Liver (tissue), 9 donors: Measurements from ENCODE around the gene ZNF22. TPM values are rescaled to one million over a fixed set of nuclear protein-coding genes. Genes with fewer than 3 reads are reported as not detected.

Source experiments
- DNase-seq: peaks from one replicate; pipeline ENCODE4 v3.0.0-alpha.2; 2017; ENCODE audit warnings: low spot score
- H3K27ac ChIP-seq, 2 donors: one replicate each; pipeline ENCODE4 v1.7.0; 2013; ENCODE audit warnings: inconsistent platforms in 2 of 2, low read length in 2 of 2, control low read depth in 1 of 2, low read depth in 1 of 2, mild to moderate bottlenecking in 1 of 2
- H3K27me3 ChIP-seq, 4 donors: one replicate each; pipeline versions ENCODE4 v1.6.1 to v1.7.0; 2013; ENCODE audit warnings: low read length in 3 of 4, inconsistent platforms in 1 of 4, mild to moderate bottlenecking in 1 of 4, moderate library complexity in 1 of 4; ENCODE audit not compliant: control insufficient read depth in 4 of 4, insufficient read depth in 4 of 4
- H3K36me3 ChIP-seq, 4 donors: one replicate each; pipeline versions ENCODE4 v1.6.1 to v1.7.0; 2013; ENCODE audit warnings: low read length in 3 of 4, mild to moderate bottlenecking in 3 of 4, low read depth in 1 of 4, moderate library complexity in 1 of 4; ENCODE audit not compliant: control insufficient read depth in 4 of 4, insufficient read depth in 3 of 4
- H3K4me1 ChIP-seq, 4 donors: one replicate each; pipeline versions ENCODE4 v1.6.1 to v1.7.0; 2013; ENCODE audit warnings: low read length in 3 of 4, mild to moderate bottlenecking in 3 of 4, moderate library complexity in 1 of 4; ENCODE audit not compliant: control insufficient read depth in 4 of 4, insufficient read depth in 4 of 4
- H3K4me3 ChIP-seq, 3 donors: one replicate each; pipeline versions ENCODE4 v1.6.1 to v1.7.0; 2013; ENCODE audit warnings: low read length in 3 of 3, control low read depth in 1 of 3, low read depth in 1 of 3, mild to moderate bottlenecking in 1 of 3
- H3K9ac ChIP-seq, 2 donors: one replicate each; pipeline ENCODE4 v1.7.0; 2013; ENCODE audit warnings: low read length in 2 of 2, mild to moderate bottlenecking in 2 of 2, moderate library complexity in 2 of 2, control low read depth in 1 of 2, low read depth in 1 of 2
- H3K9me3 ChIP-seq, 4 donors: one replicate each; pipeline versions ENCODE4 v1.6.1 to v1.7.0; 2013; ENCODE audit warnings: low read length in 3 of 4; ENCODE audit not compliant: control insufficient read depth in 4 of 4
- EGR1 ChIP-seq, 2 donors: IDR thresholded peaks; 2 replicates each; pipeline ENCODE4 v1.6.1; 2016 to 2018; ENCODE audit warnings: antibody characterized with exemption in 2 of 2, low read depth in 2 of 2
- FOXA2 ChIP-seq: IDR thresholded peaks from 2 replicates; pipeline ENCODE4 v1.6.1; 2016; ENCODE audit warnings: antibody characterized with exemption
- GABPA ChIP-seq, 2 donors: IDR thresholded peaks in 1 of 2; conservative IDR thresholded peaks in 1 of 2; 2 replicates each; pipeline ENCODE4 v1.6.1; 2016; ENCODE audit warnings: antibody characterized with exemption in 2 of 2, mild to moderate bottlenecking in 1 of 2, moderate library complexity in 1 of 2
- HNF4G ChIP-seq: IDR thresholded peaks from 2 replicates; pipeline ENCODE4 v1.6.1; 2016; ENCODE audit warnings: antibody characterized with exemption
- JUND ChIP-seq, 2 donors: IDR thresholded peaks; 2 replicates each; pipeline ENCODE4 v1.6.1; 2016; ENCODE audit warnings: antibody characterized with exemption in 2 of 2
- RXRA ChIP-seq, 2 donors: IDR thresholded peaks; 2 replicates each; pipeline ENCODE4 v1.6.1; 2017 to 2018; ENCODE audit warnings: antibody characterized with exemption in 2 of 2, mild to moderate bottlenecking in 1 of 2
- TAF1 ChIP-seq: conservative IDR thresholded peaks from 2 replicates; pipeline ENCODE4 v1.6.1; 2016; ENCODE audit warnings: antibody characterized with exemption, mild to moderate bottlenecking
- YY1 ChIP-seq: IDR thresholded peaks from 2 replicates; pipeline ENCODE4 v1.6.1; 2016; ENCODE audit warnings: antibody characterized with exemption, mild to moderate bottlenecking
- ZBTB33 ChIP-seq: IDR thresholded peaks from 2 replicates; pipeline ENCODE4 v1.6.1; 2016; ENCODE audit warnings: antibody characterized with exemption
- WGBS: extraction: QIAGEN DNeasy Blood & Tissue Kit; methylation state at CpG from one replicate; pipeline ENCODE4 v1.1.7; 2013; 5-methylcytosine and 5-hydroxymethylcytosine counted together
- polyA plus RNA-seq, 2 donors: library from polyadenylated mRNA; stranded (reverse) in 1 of 2; unstranded in 1 of 2; fragments of 200-250 nt in 1 of 2; fragments of >200 nt in 1 of 2; fragmentation: Nextera tagmentation in 1 of 2; extraction: Ambion mirVana in 1 of 2; gene quantifications; one replicate each; pipeline versions ENCODE4 v1.2.1 to v1.2.3, GENCODE V29; 2013 to 2015
- total RNA-seq, 2 donors: library from RNA; depleted of rRNA; stranded (reverse); fragments of >200 nt; gene quantifications; one replicate each; pipeline ENCODE4 v1.2.3, GENCODE V29; 2014
- TF ChIP-seq, protein P1 (sequence below): IDR thresholded peaks from 2 replicates; pipeline ENCODE4 v1.6.1; 2016; ENCODE audit warnings: antibody characterized with exemption, mild to moderate bottlenecking
- TF ChIP-seq, protein P2 (sequence below): IDR thresholded peaks from 2 replicates; pipeline ENCODE4 v1.6.1; 2016; ENCODE audit warnings: antibody characterized with exemption
- TF ChIP-seq, protein P3 (sequence below): fragments of 150-350 bp; IDR thresholded peaks from 2 replicates; pipeline ENCODE4 v1.5.1; 2017; ENCODE audit warnings: improper control_type of control experiment, low read depth, low read length; ENCODE audit not compliant: missing input control
- donor health status: healthy.
- donor health status: healthy.
- donor health status: healthy.
- donor health status: healthy.
- donor health status: healthy.

ZNF22 gene
- total and polyA plus RNA-seq, 4 donors, result 10.3 to 22.6 (median 20.3) TPM

DNA sequence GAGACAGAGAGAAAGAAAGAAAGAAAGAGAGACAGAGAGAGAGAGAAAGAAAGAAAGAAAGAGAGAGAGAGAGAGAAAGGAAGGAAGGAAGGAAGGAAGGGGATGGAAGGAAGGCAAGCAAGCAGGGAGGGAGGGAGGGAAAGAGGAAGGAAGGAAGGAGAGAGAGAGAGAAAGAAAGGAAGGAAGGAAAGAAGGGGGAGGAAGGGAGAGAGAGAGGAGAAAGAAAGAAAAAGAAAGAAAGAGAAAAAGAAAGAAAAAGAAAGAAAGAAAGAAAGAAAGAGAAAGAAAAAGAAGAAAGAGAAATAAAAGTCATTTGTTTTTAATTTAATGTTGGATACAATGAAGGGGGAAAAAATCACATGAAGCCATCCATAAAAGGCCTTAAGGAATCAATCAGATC is 45.8 kb upstream of the ZNF22 start (continued):
- TF ChIP-seq, protein P1, sequence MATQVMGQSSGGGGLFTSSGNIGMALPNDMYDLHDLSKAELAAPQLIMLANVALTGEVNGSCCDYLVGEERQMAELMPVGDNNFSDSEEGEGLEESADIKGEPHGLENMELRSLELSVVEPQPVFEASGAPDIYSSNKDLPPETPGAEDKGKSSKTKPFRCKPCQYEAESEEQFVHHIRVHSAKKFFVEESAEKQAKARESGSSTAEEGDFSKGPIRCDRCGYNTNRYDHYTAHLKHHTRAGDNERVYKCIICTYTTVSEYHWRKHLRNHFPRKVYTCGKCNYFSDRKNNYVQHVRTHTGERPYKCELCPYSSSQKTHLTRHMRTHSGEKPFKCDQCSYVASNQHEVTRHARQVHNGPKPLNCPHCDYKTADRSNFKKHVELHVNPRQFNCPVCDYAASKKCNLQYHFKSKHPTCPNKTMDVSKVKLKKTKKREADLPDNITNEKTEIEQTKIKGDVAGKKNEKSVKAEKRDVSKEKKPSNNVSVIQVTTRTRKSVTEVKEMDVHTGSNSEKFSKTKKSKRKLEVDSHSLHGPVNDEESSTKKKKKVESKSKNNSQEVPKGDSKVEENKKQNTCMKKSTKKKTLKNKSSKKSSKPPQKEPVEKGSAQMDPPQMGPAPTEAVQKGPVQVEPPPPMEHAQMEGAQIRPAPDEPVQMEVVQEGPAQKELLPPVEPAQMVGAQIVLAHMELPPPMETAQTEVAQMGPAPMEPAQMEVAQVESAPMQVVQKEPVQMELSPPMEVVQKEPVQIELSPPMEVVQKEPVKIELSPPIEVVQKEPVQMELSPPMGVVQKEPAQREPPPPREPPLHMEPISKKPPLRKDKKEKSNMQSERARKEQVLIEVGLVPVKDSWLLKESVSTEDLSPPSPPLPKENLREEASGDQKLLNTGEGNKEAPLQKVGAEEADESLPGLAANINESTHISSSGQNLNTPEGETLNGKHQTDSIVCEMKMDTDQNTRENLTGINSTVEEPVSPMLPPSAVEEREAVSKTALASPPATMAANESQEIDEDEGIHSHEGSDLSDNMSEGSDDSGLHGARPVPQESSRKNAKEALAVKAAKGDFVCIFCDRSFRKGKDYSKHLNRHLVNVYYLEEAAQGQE, result no peak

DNA sequence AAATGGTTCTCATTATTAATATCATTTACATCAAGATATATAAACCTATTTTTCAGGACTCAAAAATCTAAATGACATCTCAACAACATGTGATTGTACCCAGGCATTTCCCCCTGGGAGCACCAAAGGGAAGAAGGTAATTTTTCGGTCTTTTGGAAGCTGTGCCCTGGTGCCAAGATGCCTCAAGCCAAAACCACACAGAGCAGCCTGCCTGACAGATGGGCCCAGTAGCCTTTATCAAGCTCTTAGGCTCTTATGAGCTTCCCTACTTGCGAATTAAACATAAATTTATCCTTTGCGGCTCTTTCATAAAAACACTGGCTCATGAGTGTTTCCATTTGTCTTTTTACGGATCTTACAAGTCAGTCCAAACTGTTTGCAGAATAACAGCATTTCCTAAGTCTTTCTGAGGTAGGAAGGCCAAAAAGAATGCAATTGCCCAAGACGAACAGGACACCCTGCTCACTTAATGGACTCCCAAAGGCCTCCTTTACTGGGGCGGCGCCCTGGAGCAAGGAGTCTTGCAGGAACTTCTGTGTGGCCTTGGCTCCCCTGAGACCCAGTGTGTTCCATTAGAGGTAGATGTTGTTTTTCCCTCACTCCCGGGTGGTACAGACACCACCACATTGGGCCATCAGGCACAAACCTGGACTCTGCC is 45.2 kb upstream of the ZNF22 start:
- no peaks in the 10 kb centered on the region for H3K27me3 ChIP-seq
- peak; percentile 17 for DNase-seq
- peaks cover 9 to 22% (median 16%) of the 10 kb centered on the region in 4 donors for H3K4me1 ChIP-seq
- no peaks in the 10 kb centered on the region for H3K9me3 ChIP-seq
- no peak overlapping the region for H3K9ac ChIP-seq
- no peak overlapping the region for H3K4me3 ChIP-seq
- TF ChIP-seq EGR1 (IDR thresholded peaks at IDR 0.05; ENCODE audit: low read depth in 2 of 2) (no peak), YY1 (no peak), HNF4G (no peak)
- H3K27ac ChIP-seq, result no peak overlapping the region
- H3K36me3 ChIP-seq, result peaks cover 0 to 3% (median 0%) of the 10 kb centered on the region in 4 donors
- 92% methylated on average over 8 of the region's 8 CpGs for WGBS

GRCh38 chr10:44956226-44956625 is 44.5 kb upstream of the ZNF22 start:
- no peaks in the 10 kb centered on the region for H3K27me3 ChIP-seq
- H3K9me3 ChIP-seq, result no peaks in the 10 kb centered on the region
- peaks cover 0 to 3% (median 0%) of the 10 kb centered on the region in 4 donors for H3K36me3 ChIP-seq
- no peak overlapping the region for H3K9ac ChIP-seq
- peaks cover 10 to 29% (median 17%) of the 10 kb centered on the region in 4 donors for H3K4me1 ChIP-seq
- H3K4me3 ChIP-seq, result no peak overlapping the region
- no peak overlapping the region for H3K27ac ChIP-seq
- WGBS, result 97% methylated on average over 4 of the region's 4 CpGs
- no peak for DNase-seq
- TF ChIP-seq RXRA (IDR thresholded peaks at IDR 0.05) (no peak), YY1 (no peak), ZBTB33 (no peak)

DNA sequence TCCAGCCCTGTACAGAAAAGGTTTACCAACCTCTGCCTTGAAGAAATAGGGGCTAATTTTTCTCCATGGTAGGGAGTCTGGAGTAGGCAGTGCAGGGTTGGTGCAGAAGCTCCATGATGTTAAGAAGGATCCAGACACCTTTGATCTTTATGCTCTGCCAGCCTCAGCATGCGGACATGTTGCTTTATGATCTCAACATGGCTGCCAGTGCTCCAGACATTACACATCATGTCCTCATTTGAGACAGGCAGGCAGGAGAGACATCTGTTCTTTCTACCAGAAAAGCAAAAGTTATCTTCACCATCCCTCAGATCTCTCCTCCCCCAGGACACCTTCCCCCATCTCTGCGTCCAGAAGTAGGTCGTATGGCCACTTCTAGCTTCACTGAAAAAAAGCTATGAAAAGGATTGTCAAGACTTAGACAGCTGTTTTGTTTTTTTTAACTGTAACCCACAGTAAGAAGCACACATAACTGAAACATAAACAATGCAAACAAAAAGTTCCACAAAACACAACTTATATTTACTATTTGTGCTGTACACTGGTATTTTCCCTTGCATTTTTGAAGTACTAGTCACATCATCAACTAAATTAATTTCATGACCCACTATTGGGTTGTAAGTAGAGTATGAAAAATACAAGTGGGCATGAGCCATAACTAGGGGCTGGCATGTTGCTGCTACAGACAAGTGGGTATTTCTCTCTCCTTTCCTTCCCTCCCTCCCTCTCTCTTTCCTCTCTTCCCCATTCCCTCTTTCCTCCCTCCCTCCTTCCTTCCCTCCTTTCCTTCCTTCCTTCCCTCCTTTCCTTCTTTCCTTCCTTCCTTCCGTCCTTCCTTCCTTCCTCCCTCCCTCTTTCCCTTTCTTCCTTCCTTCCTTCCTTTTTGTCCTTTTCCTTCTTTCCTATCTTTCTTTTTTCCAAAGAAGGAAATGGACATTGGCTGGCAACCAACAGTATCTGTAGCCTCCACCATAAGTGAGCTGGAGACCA is 43.7 kb upstream of the ZNF22 start:
- 95% methylated on average over 4 of the region's 4 CpGs for WGBS
- Histone ChIP-seq H3K9me3 (no peaks in the 10 kb centered on the region), H3K9ac (no peak overlapping the region), H3K4me3 (no peak overlapping the region), H3K27me3 (no peaks in the 10 kb centered on the region), H3K36me3 (peaks cover 0 to 3% (median 0%) of the 10 kb centered on the region in 4 donors), H3K27ac (no peak overlapping the region), H3K4me1 (peaks cover 12 to 33% (median 19%) of the 10 kb centered on the region in 4 donors)
- peak; percentile 13 for DNase-seq
- TF ChIP-seq HNF4G (no peak), ZBTB33 (no peak), FOXA2 (no peak), GABPA (IDR thresholded peaks at IDR 0.05 in 1 of 2, conservative IDR thresholded peaks at IDR 0.05 in 1 of 2) (no peak), JUND (IDR thresholded peaks at IDR 0.05) (no peak), RXRA (IDR thresholded peaks at IDR 0.05) (no peak), YY1 (no peak), TAF1 (no peak)
- TF ChIP-seq, protein P2, sequence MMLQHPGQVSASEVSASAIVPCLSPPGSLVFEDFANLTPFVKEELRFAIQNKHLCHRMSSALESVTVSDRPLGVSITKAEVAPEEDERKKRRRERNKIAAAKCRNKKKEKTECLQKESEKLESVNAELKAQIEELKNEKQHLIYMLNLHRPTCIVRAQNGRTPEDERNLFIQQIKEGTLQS, result no peak
- TF ChIP-seq, protein P3, sequence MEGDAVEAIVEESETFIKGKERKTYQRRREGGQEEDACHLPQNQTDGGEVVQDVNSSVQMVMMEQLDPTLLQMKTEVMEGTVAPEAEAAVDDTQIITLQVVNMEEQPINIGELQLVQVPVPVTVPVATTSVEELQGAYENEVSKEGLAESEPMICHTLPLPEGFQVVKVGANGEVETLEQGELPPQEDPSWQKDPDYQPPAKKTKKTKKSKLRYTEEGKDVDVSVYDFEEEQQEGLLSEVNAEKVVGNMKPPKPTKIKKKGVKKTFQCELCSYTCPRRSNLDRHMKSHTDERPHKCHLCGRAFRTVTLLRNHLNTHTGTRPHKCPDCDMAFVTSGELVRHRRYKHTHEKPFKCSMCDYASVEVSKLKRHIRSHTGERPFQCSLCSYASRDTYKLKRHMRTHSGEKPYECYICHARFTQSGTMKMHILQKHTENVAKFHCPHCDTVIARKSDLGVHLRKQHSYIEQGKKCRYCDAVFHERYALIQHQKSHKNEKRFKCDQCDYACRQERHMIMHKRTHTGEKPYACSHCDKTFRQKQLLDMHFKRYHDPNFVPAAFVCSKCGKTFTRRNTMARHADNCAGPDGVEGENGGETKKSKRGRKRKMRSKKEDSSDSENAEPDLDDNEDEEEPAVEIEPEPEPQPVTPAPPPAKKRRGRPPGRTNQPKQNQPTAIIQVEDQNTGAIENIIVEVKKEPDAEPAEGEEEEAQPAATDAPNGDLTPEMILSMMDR, result no peak
